MM.1S (cell line): ENCODE results near the gene GTF2B.

Experiments
- EZH2 ChIP-seq: fragments of 300-600 bp; sonication (generic); optimal IDR thresholded peaks from 2 replicates; pipeline ENCODE3; 2017; ENCODE audit warnings: low read depth, mild to moderate bottlenecking, antibody characterized with exemption, low read length, mixed read lengths
- TF ChIP-seq, protein P1 (sequence below): fragments of 300-600 bp; sonication (generic); IDR thresholded peaks from 2 replicates; pipeline ENCODE4 v1.5.1; 2016; ENCODE audit warnings: antibody characterized with exemption, low read length, mixed read lengths

DNA sequence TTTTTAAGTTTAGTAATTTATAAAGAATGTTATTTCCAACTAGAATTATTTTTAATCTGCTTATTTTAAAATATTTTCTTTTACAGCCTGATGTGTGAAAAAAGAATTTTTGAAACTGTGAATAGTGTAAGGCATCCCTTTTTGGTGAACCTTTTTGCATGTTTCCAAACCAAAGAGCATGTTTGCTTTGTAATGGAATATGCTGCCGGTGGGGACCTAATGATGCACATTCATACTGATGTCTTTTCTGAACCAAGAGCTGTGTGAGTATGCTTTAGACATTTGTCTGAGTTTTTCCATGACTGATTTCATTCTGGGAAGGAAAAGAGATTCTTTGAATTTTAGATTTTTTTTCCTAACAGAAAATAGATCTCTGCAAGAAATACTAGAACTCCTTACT lies 77.9 kb downstream of the GTF2B start:
- TF ChIP-seq, protein P1, sequence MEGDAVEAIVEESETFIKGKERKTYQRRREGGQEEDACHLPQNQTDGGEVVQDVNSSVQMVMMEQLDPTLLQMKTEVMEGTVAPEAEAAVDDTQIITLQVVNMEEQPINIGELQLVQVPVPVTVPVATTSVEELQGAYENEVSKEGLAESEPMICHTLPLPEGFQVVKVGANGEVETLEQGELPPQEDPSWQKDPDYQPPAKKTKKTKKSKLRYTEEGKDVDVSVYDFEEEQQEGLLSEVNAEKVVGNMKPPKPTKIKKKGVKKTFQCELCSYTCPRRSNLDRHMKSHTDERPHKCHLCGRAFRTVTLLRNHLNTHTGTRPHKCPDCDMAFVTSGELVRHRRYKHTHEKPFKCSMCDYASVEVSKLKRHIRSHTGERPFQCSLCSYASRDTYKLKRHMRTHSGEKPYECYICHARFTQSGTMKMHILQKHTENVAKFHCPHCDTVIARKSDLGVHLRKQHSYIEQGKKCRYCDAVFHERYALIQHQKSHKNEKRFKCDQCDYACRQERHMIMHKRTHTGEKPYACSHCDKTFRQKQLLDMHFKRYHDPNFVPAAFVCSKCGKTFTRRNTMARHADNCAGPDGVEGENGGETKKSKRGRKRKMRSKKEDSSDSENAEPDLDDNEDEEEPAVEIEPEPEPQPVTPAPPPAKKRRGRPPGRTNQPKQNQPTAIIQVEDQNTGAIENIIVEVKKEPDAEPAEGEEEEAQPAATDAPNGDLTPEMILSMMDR, result no peak
- no peak for TF ChIP-seq EZH2
